Tibial nerve (tissue), 3 donors: Measurements from ENCODE around the gene OSBPL3.

Source experiments
- CTCF ChIP-seq, 5 experiments: fragments of 200-600 bp in 3 of 5; fragments of 450-650 bp in 2 of 5; sonication (generic) in 3 of 5; IDR thresholded peaks; one replicate each; pipeline ENCODE4 v1.5.1; 2016 to 2019; ENCODE audit warnings: antibody characterized with exemption in 5 of 5, mild to moderate bottlenecking in 3 of 5, moderate library complexity in 2 of 5
- POLR2A ChIP-seq, 2 donors: fragments of 450-650 bp; IDR thresholded peaks; one replicate each; pipeline ENCODE4 v1.6.1; 2017; ENCODE audit warnings: antibody characterized with exemption in 2 of 2, mild to moderate bottlenecking in 2 of 2, moderate library complexity in 2 of 2

DNA sequence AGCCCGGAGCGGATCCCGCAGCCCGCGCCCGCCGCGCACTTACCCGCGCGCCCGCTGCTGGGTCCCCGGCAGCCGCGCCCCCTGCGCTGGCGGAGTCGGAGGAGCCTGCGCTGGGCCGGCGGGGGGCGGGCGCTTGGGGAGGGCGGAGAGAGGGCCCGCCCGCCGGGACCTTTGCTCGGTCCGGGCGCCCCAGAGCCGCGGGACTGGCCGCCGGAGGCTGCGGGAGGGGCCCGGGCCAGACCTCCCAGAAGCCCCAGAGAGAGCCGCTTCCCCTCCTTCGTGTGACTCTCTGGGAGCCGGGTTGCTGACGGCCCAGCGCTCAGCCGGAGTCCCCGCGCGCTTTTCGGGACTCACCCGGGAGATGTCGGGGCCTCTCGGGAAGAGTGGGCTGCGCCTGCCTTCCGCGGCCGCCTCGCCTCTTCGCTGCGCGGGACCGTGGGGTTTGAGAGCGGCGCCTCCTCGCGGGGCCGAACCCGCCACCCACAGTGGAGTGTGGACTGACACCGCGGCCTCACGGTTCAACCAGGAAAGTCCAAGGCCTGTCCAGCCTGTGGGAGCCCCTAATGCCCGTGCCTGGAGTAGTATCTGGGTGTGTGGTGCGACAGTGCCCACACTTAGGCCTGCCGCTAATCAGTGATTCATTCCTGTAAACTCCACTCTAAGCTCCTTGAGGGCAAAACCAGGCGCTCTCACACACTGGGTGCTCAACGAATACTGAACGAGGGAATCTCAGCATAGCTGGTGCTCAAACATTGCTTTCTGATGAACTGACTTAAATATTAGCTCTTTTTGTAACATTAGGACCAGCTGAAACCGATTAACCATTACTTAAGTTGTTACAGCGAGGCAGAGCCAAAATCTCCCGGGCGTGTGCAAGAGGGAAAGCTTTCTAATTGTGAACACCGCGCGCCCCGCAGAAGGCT lies 222.4 kb downstream of the OSBPL3 start, which contains the start of gene GSDME:
- TF ChIP-seq POLR2A (IDR thresholded peaks at IDR 0.05) (peak in 1 of 2 donors; percentile 7), CTCF (IDR thresholded peaks at IDR 0.05) (no peak)
